ENCODE measurements around the gene AMPH. TPM values are rescaled to one million over a fixed set of nuclear protein-coding genes. Genes with fewer than 3 reads are reported as not detected.

Gene AMPH
- polyA plus RNA-seq, 1 donor (not counting 4 experiments of a cell fraction or from before 2014, with no cell fraction given): not detected

- Histone ChIP-seq H2AFZ (ENCODE audit: control insufficient read depth, low read length) (no peak overlapping the region), H3K36me3 (ENCODE audit: control insufficient read depth in 2 of 2, extremely low read depth in 1 of 2, insufficient read depth in 2 of 2, low read length in 2 of 2) (no peaks in the 10 kb centered on the region), H3K27me3 (ENCODE audit: control insufficient read depth, extremely low read depth, insufficient read depth, low read length) (no peaks in the 10 kb centered on the region), H3K79me2 (ENCODE audit: control insufficient read depth, insufficient read depth, low read length) (no peaks in the 10 kb centered on the region), H3K4me3 (ENCODE audit: control insufficient read depth in 2 of 3, extremely low read depth in 1 of 3, insufficient read depth in 2 of 3, low read depth in 1 of 3, low read length in 3 of 3) (no peak overlapping the region), H3K9ac (ENCODE audit: control insufficient read depth, extremely low read depth, insufficient read depth, low read length) (no peak overlapping the region), H3K4me2 (ENCODE audit: control insufficient read depth, extremely low read depth, insufficient read depth, low read depth, low read length) (no peak overlapping the region), H3K4me1 (ENCODE audit: control insufficient read depth, extremely low read depth, insufficient read depth, low read length) (no peaks in the 10 kb centered on the region), H3K9me3 (ENCODE audit: control insufficient read depth, low read depth, low read length) (no peaks in the 10 kb centered on the region), H3K9me1 (ENCODE audit: control insufficient read depth, extremely low read depth, insufficient read depth, low read length) (no peaks in the 10 kb centered on the region), H4K20me1 (ENCODE audit: control insufficient read depth, extremely low read depth, insufficient read depth, low read length) (no peaks in the 10 kb centered on the region), H3K27ac (ENCODE audit: control insufficient read depth, insufficient read depth, low read length) (no peak overlapping the region)
- DNase-seq (ENCODE audit: low read depth, low spot score) (no peak), FAIRE-seq (no peak)
- dilution Hi-C loops (cut with MboI; ENCODE audit: extremely low pct_ligation_motif_present, low sequenced_read_pairs): no loop called here
- TF ChIP-seq CTCF (optimal IDR thresholded peaks at IDR 0.05 in 1 of 3, IDR thresholded peaks at IDR 0.05 in 1 of 3, conservative IDR thresholded peaks at IDR 0.05 in 1 of 3; ENCODE audit: extremely low read depth in 1 of 3, insufficient read depth in 2 of 3, low read length in 3 of 3) (no peak), EZH2 (IDR thresholded peaks at IDR 0.05; ENCODE audit: low read length) (no peak)
Measured at GRCh38 chr7:38565289-38565688, 65.9 kb downstream of the AMPH start.

- FAIRE-seq (no peak), DNase-seq (ENCODE audit: low read depth, low spot score) (no peak)
- Histone ChIP-seq H3K4me3 (ENCODE audit: control insufficient read depth in 2 of 3, extremely low read depth in 1 of 3, insufficient read depth in 2 of 3, low read depth in 1 of 3, low read length in 3 of 3) (no peak overlapping the region), H3K4me1 (ENCODE audit: control insufficient read depth, extremely low read depth, insufficient read depth, low read length) (no peaks in the 10 kb centered on the region), H3K4me2 (ENCODE audit: control insufficient read depth, extremely low read depth, insufficient read depth, low read depth, low read length) (no peak overlapping the region), H3K27ac (ENCODE audit: control insufficient read depth, insufficient read depth, low read length) (no peak overlapping the region), H2AFZ (ENCODE audit: control insufficient read depth, low read length) (no peak overlapping the region), H3K9me1 (ENCODE audit: control insufficient read depth, extremely low read depth, insufficient read depth, low read length) (no peaks in the 10 kb centered on the region), H3K9ac (ENCODE audit: control insufficient read depth, extremely low read depth, insufficient read depth, low read length) (no peak overlapping the region), H3K9me3 (ENCODE audit: control insufficient read depth, low read depth, low read length) (no peaks in the 10 kb centered on the region), H4K20me1 (ENCODE audit: control insufficient read depth, extremely low read depth, insufficient read depth, low read length) (no peaks in the 10 kb centered on the region), H3K27me3 (ENCODE audit: control insufficient read depth, extremely low read depth, insufficient read depth, low read length) (no peaks in the 10 kb centered on the region), H3K79me2 (ENCODE audit: control insufficient read depth, insufficient read depth, low read length) (no peaks in the 10 kb centered on the region), H3K36me3 (ENCODE audit: control insufficient read depth in 2 of 2, extremely low read depth in 1 of 2, insufficient read depth in 2 of 2, low read length in 2 of 2) (no peaks in the 10 kb centered on the region)
- dilution Hi-C loops (cut with MboI; ENCODE audit: extremely low pct_ligation_motif_present, low sequenced_read_pairs): no loop called here
- TF ChIP-seq CTCF (optimal IDR thresholded peaks at IDR 0.05 in 1 of 3, IDR thresholded peaks at IDR 0.05 in 1 of 3, conservative IDR thresholded peaks at IDR 0.05 in 1 of 3; ENCODE audit: extremely low read depth in 1 of 3, insufficient read depth in 2 of 3, low read length in 3 of 3) (no peak), EZH2 (IDR thresholded peaks at IDR 0.05; ENCODE audit: low read length) (no peak)
Measured at GRCh38 chr7:38563741-38564140, 67.4 kb downstream of the AMPH start.
